Immature natural killer cell (primary cell): Measurements from ENCODE around the gene PNPLA3. TPM values are rescaled to one million over a fixed set of nuclear protein-coding genes. Genes with fewer than 3 reads are reported as not detected.

Experiments
- DNase-seq, 3 donors: peaks; one replicate each; pipeline ENCODE4 v3.0.0; 2022; ENCODE audit warnings: mixed read lengths in 1 of 3
- H3K27ac Mint-ChIP-seq, 6 donors: one replicate each; pipeline ENCODE4 v1.8.0; 2020; ENCODE audit warnings: mixed read lengths in 6 of 6, mild to moderate bottlenecking in 5 of 6, inconsistent platforms in 4 of 6, moderate library complexity in 3 of 6
- H3K27me3 Mint-ChIP-seq, 3 donors: one replicate each; pipeline ENCODE4 v1.8.0; 2020 to 2021; ENCODE audit warnings: low read depth in 3 of 3, mild to moderate bottlenecking in 3 of 3, mixed read lengths in 3 of 3, moderate library complexity in 3 of 3, inconsistent platforms in 1 of 3
- H3K36me3 Mint-ChIP-seq, 3 donors: one replicate each; pipeline ENCODE4 v1.8.0; 2020; ENCODE audit warnings: mixed read lengths in 3 of 3, inconsistent platforms in 2 of 3, mild to moderate bottlenecking in 2 of 3
- H3K4me1 Mint-ChIP-seq, 2 donors: one replicate each; pipeline ENCODE4 v1.8.0; 2020; ENCODE audit warnings: inconsistent platforms in 2 of 2, mild to moderate bottlenecking in 2 of 2, mixed read lengths in 2 of 2, moderate library complexity in 1 of 2
- H3K4me3 Mint-ChIP-seq, 5 donors: one replicate each; pipeline ENCODE4 v1.8.0; 2020; ENCODE audit warnings: mild to moderate bottlenecking in 5 of 5, mixed read lengths in 5 of 5, inconsistent platforms in 3 of 5, moderate library complexity in 3 of 5
- H3K9me3 Mint-ChIP-seq, 6 donors: one replicate each; pipeline ENCODE4 v1.8.0; 2020; ENCODE audit warnings: mild to moderate bottlenecking in 6 of 6, mixed read lengths in 6 of 6, inconsistent platforms in 4 of 6, moderate library complexity in 3 of 6
- polyA plus RNA-seq, 3 donors: library from polyadenylated mRNA; unstranded; fragments of 300-500 nt; fragmentation: Illumina TruSeq; gene quantifications; one replicate each; pipeline ENCODE4 v1.2.3, GENCODE V29; 2021

The PNPLA3 gene
- polyA plus RNA-seq, 3 donors from 2014 or later, result not detected

GRCh38 chr22:43971112-43971511 is 47.5 kb downstream of the PNPLA3 start:
- Mint-ChIP-seq H3K27me3 (peaks cover 0 to 4% (median 1%) of the 10 kb centered on the region in 3 donors), H3K4me3 (no peak overlapping the region), H3K36me3 (peaks cover 24 to 70% (median 32%) of the 10 kb centered on the region in 3 donors), H3K9me3 (no peaks in the 10 kb centered on the region), H3K27ac (no peak overlapping the region), H3K4me1 (peaks cover 8 to 15% of the 10 kb centered on the region in 2 donors)
- DNase-seq, result no peak

DNA sequence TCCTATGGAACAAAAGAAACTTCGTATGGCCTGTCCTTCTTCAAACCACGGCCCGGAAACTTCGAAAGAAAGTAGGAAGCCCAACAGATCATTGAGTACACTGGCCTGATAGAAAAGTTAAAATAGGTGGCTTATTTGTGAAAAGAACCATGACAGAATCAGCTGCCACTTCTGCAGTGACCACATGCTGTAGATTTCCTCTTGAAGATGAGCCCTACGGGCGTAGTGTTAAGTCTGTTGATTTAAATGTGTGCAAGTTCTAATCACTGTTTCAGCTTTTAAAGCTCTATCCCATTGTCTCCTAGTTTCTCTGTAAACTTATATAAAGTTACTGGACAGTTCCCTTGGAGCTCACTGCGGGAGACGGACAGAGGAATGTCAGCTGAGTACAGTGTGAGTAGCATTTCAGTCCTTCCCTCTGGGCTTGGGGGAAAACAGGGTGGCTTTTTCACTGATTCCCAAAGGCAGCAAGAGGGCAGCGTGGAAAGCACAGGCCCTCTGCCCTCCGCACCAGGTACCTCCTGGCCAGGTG is 49.4 kb downstream of the PNPLA3 start:
- H3K4me3 Mint-ChIP-seq, result no peak overlapping the region
- no peaks in the 10 kb centered on the region for H3K9me3 Mint-ChIP-seq
- H3K27me3 Mint-ChIP-seq, result peaks cover 0 to 4% (median 0%) of the 10 kb centered on the region in 3 donors
- no peak overlapping the region for H3K27ac Mint-ChIP-seq
- no peak for DNase-seq
- peaks cover 8 to 15% of the 10 kb centered on the region in 2 donors for H3K4me1 Mint-ChIP-seq
- H3K36me3 Mint-ChIP-seq, result peaks cover 22 to 66% (median 25%) of the 10 kb centered on the region in 3 donors

DNA sequence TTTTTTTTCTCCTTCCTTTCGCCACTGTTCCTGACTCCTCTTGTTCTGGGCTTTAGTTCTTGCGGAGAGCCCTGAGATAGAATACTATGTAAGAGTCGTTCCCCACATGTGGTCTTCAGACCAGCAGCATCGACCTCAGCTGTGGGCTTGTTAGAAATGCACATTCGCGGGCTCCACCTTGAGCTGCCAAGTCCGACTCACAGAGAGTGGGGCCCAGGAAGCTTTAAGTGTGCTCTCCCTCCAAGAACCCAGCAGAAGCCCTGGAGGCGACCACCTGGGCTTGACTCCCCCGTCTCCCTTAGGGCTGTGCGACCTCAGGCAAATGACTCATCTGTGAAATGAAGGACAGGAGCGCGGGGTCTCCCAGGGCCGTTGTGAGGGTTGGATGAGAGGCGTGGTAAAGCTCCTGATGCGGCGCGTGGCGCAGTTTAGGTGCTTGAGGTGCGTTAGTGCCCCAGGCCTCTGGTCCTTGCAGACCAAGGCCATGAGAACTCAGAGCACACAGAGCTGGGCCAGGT is 50.5 kb downstream of the PNPLA3 start:
- Mint-ChIP-seq H3K4me1 (peaks cover 8 to 15% of the 10 kb centered on the region in 2 donors), H3K27me3 (peaks cover 0 to 4% (median 0%) of the 10 kb centered on the region in 3 donors), H3K4me3 (no peak overlapping the region), H3K27ac (no peak overlapping the region), H3K9me3 (no peaks in the 10 kb centered on the region), H3K36me3 (peaks cover 22 to 65% (median 26%) of the 10 kb centered on the region in 3 donors)
- no peak for DNase-seq

DNA sequence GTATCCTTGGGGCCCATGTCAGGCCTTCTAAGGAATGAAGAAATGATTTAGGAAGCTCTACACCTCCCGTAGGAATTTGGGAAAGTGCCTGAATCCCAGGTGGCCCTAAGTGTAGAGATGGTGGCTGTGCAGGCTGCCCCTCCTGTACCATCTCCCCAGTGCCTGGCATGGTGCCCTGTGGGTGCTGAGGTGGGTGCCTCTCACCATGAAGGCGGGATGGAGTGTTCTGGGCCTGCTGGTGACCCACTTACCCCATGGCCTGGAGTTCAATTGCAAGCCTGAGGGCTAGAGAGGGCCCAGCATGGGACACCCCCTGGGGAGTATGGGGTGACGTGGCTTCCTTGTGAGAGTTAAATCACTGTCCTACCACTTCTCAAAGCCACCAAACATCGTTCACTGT is 51.4 kb downstream of the PNPLA3 start:
- peaks cover 23 to 67% (median 25%) of the 10 kb centered on the region in 3 donors for H3K36me3 Mint-ChIP-seq
- DNase-seq, result no peak
- H3K9me3 Mint-ChIP-seq, result no peaks in the 10 kb centered on the region
- no peak overlapping the region for H3K4me3 Mint-ChIP-seq
- H3K27me3 Mint-ChIP-seq, result peaks cover 0 to 4% (median 0%) of the 10 kb centered on the region in 3 donors
- peaks cover 4 to 6% of the 10 kb centered on the region in 2 donors for H3K4me1 Mint-ChIP-seq
- H3K27ac Mint-ChIP-seq, result no peak overlapping the region

DNA sequence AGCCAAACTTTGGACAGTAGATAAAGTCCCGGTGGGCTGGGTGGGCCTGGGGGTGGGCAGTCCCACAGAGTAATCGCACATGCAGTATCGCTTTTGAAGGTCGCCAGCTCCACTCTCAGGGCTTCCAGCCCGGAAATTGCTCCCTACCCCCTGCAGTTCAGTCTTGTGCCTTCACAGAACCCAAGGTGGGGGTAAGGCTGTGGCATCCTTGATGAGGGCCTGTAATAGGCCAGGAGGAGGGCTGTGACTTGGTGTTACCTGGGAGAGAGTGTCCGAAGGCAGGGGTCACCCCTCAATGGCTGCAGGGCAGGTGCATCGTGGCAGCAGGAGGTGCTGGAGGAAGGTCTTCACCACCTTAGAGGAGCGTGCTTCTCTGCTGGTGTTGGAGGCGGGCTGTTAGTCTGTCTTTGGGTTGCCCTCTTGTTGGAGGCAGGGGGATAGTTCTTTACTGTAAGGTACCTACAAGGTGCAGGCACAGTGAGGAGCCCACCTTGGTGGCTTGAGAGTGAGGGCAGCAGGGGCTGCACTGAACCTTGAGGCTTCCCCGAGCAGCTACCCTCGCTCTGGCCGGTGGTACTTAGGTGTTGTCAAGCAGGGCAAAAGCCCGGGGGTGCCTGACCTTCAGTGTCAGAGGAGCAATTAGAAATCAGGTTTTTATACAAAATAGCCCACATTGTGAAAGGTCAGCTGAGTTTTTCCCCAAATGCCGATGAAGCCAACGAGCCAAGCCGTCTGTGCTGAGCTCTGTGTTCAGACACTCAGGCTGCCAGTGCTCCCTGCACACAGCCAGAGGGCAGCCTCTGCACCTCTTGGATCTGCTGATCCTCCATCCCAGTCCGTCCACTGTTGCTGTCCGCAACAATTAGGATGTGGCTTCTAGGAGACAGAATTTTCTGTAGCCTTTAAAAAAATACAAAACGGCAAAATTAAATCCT is 53.5 kb downstream of the PNPLA3 start:
- H3K4me1 Mint-ChIP-seq, result no peaks in the 10 kb centered on the region
- no peaks in the 10 kb centered on the region for H3K9me3 Mint-ChIP-seq
- no peak overlapping the region for H3K4me3 Mint-ChIP-seq
- H3K27me3 Mint-ChIP-seq, result no peaks in the 10 kb centered on the region
- DNase-seq, result no peak
- H3K27ac Mint-ChIP-seq, result no peak overlapping the region
- H3K36me3 Mint-ChIP-seq, result peaks cover 28 to 69% (median 32%) of the 10 kb centered on the region in 3 donors

GRCh38 chr22:43978558-43978957 is 55.0 kb downstream of the PNPLA3 start:
- Mint-ChIP-seq H3K9me3 (no peaks in the 10 kb centered on the region), H3K4me1 (no peaks in the 10 kb centered on the region), H3K4me3 (no peak overlapping the region), H3K27ac (no peak overlapping the region), H3K27me3 (no peaks in the 10 kb centered on the region), H3K36me3 (peaks cover 30 to 57% (median 32%) of the 10 kb centered on the region in 3 donors)
- DNase-seq, result no peak

GRCh38 chr22:43980579-43980978 is 57.0 kb downstream of the PNPLA3 start:
- DNase-seq, result no peak
- H3K27me3 Mint-ChIP-seq, result no peaks in the 10 kb centered on the region
- H3K4me3 Mint-ChIP-seq, result no peak overlapping the region
- H3K36me3 Mint-ChIP-seq, result peaks cover 28 to 54% (median 36%) of the 10 kb centered on the region in 3 donors
- H3K27ac Mint-ChIP-seq, result no peak overlapping the region
- no peaks in the 10 kb centered on the region for H3K9me3 Mint-ChIP-seq
- H3K4me1 Mint-ChIP-seq, result no peaks in the 10 kb centered on the region

DNA sequence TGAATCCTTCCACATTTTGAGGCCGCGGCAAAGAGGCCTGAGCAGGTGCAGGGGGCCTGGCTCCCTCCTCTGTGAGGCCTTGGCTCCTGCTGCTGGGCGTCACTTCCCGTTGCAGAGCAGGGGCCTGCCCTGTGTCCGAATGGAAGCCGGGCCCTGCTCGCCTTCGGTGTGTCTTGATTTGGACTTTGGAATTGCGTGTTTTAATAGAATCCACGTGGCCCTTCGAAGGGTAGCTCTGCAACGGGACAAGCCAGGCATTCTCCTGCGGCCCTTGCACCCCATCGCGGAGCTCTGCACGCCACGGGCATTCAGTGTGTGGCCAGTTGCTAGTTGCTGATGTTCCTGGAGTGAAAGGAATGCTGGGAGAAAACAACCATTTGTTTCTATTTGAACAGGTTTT is 57.4 kb downstream of the PNPLA3 start:
- DNase-seq, result no peak
- H3K27ac Mint-ChIP-seq, result no peak overlapping the region
- no peak overlapping the region for H3K4me3 Mint-ChIP-seq
- H3K4me1 Mint-ChIP-seq, result no peaks in the 10 kb centered on the region
- no peaks in the 10 kb centered on the region for H3K9me3 Mint-ChIP-seq
- peaks cover 26 to 51% (median 34%) of the 10 kb centered on the region in 3 donors for H3K36me3 Mint-ChIP-seq
- H3K27me3 Mint-ChIP-seq, result no peaks in the 10 kb centered on the region

DNA sequence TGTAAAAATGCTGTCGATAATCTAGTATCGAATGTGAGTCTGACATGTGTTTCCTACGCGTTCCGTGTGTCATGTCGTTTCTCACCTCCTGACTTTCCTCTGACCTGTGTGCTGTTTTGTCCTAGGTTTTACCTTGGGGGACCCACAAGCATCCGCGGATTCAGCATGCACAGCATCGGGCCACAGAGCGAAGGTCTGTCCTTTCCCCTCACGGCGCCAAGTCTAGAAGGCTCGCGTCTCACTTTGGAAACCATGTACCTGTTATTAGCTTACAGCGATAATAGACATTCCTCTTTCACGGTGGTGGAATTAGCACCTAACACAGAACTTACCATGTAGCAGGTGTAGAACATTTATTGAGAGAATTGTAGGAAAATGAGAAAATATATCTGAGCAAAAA is 60.2 kb downstream of the PNPLA3 start:
- H3K9me3 Mint-ChIP-seq, result no peaks in the 10 kb centered on the region
- no peak overlapping the region for H3K27ac Mint-ChIP-seq
- DNase-seq, result no peak
- H3K36me3 Mint-ChIP-seq, result peaks cover 20 to 56% (median 35%) of the 10 kb centered on the region in 3 donors
- H3K4me1 Mint-ChIP-seq, result no peaks in the 10 kb centered on the region
- H3K27me3 Mint-ChIP-seq, result no peaks in the 10 kb centered on the region
- H3K4me3 Mint-ChIP-seq, result no peak overlapping the region

DNA sequence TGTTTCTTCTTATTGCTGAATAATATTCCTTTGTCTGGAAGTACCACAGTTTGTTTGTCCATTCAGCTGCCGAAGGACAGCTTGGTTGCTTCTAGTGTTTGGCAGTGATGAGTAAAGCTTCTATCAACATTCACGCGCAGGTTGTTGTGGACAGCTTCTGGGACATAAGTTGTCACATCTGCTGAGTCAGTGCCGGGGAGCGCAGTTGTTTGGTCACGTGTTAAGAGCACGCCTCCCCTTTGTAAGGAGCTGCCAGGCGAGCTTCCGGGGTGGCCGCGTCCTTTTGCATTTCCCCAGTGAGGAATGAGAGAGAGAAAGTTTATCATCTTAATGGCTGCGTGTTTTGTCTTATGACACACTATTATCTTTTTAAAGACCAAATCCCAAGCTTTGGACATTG is 61.9 kb downstream of the PNPLA3 start:
- no peak for DNase-seq
- Mint-ChIP-seq H3K4me1 (no peaks in the 10 kb centered on the region), H3K36me3 (peaks cover 12 to 48% (median 20%) of the 10 kb centered on the region in 3 donors), H3K27ac (no peak overlapping the region), H3K27me3 (no peaks in the 10 kb centered on the region), H3K4me3 (no peak overlapping the region), H3K9me3 (no peaks in the 10 kb centered on the region)

DNA sequence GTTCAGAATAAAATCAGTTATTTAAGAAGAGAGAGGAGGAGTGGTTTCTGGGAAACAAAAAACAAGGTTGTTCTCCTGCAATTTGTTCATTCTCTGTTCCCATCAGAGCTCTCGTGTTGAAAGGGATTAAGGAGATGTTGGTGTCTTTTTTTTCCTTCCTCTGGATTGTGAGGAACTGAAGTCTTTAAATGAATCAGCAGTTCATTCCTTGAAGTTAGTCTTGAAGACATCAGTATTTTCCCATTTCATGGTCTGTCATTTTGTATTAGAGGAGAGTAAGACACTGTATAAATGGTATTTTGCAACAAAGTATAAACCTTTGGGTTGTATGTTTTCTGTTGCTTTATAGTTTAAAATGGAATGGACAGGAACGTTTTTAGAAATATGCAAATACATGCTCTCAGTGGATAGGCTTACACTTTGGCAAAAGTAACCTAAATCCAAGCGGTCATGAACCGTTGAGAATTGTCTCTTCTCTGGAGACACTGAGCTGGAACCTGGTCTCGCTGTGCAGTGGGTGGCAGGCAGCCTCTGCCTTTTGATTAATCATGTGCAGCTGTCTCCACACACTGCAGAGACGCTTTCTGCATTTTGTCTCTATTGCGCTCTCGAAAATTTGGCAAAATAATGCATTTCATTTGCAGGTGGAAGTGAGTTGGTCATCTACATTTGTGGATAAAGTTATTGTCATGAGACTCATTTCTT is 64.7 kb downstream of the PNPLA3 start:
- H3K4me1 Mint-ChIP-seq, result peaks cover 3% of the 10 kb centered on the region in 2 donors
- no peak overlapping the region for H3K27ac Mint-ChIP-seq
- peaks cover 20 to 59% (median 28%) of the 10 kb centered on the region in 3 donors for H3K36me3 Mint-ChIP-seq

GRCh38 chr22:43988960-43989359 is 65.4 kb downstream of the PNPLA3 start:
- no peak overlapping the region for H3K27ac Mint-ChIP-seq
- peaks cover 6 to 10% of the 10 kb centered on the region in 2 donors for H3K4me1 Mint-ChIP-seq
- no peaks in the 10 kb centered on the region for H3K9me3 Mint-ChIP-seq
- no peak overlapping the region for H3K4me3 Mint-ChIP-seq
- peaks cover 22 to 55% (median 25%) of the 10 kb centered on the region in 3 donors for H3K36me3 Mint-ChIP-seq
- DNase-seq, result no peak
- peaks cover 0 to 2% (median 0%) of the 10 kb centered on the region in 3 donors for H3K27me3 Mint-ChIP-seq

More for the DNA sequence above, 64.7 kb downstream of the PNPLA3 start:
- DNase-seq, result no peak
- H3K4me3 Mint-ChIP-seq, result no peak overlapping the region
- H3K9me3 Mint-ChIP-seq, result no peaks in the 10 kb centered on the region
- H3K27me3 Mint-ChIP-seq, result no peaks in the 10 kb centered on the region

- H3K36me3 Mint-ChIP-seq, result peaks cover 22 to 55% (median 24%) of the 10 kb centered on the region in 3 donors
- no peak overlapping the region for H3K27ac Mint-ChIP-seq
- peaks cover 0 to 5% (median 0%) of the 10 kb centered on the region in 3 donors for H3K27me3 Mint-ChIP-seq
- no peak overlapping the region for H3K4me3 Mint-ChIP-seq
- no peaks in the 10 kb centered on the region for H3K9me3 Mint-ChIP-seq
- H3K4me1 Mint-ChIP-seq, result peaks cover 10 to 20% of the 10 kb centered on the region in 2 donors
- no peak for DNase-seq
These were observed 66.4 kb downstream of the PNPLA3 start for GRCh38 chr22:43990044-43990443.
